ENCODE results near the gene NLRP8.
"Not testable (repeated sequence)": the region's sequence is repeated elsewhere in the genome, so short reads cannot be mapped to it uniquely, and the experiment has no call there.

NLRP8 gene

GRCh38 chr19:55980415-55980814 is 32.8 kb downstream of the NLRP8 start:
- no peak for DNase-seq (ENCODE audit: low read depth)

- DNase-seq (ENCODE audit: low read depth), result no peak
These were observed 37.6 kb downstream of the NLRP8 start for GRCh38 chr19:55985254-55985653.

GRCh38 chr19:55986487-55986886 is 38.9 kb downstream of the NLRP8 start, which contains the start of gene NLRP5:
Gene NLRP5, plus strand, starts transcription at chr19:55986775.
- DNase-seq (ENCODE audit: low read depth), result no peak

GRCh38 chr19:55990831-55991230 is 43.2 kb downstream of the NLRP8 start:
- DNase-seq (ENCODE audit: low read depth), result no peak

GRCh38 chr19:55993492-55993891 is 45.9 kb downstream of the NLRP8 start:
- no peak for DNase-seq (ENCODE audit: low read depth)

GRCh38 chr19:56014765-56015164 is 67.1 kb downstream of the NLRP8 start:
- no peak for DNase-seq (ENCODE audit: low read depth)

GRCh38 chr19:56015756-56016155 is 68.1 kb downstream of the NLRP8 start:
- no peak for DNase-seq (ENCODE audit: low read depth)

- DNase-seq (ENCODE audit: low read depth), result not testable (repeated sequence)
These were observed 71.7 kb downstream of the NLRP8 start for GRCh38 chr19:56019325-56019724.

- not testable (repeated sequence) for DNase-seq (ENCODE audit: low read depth)
These were observed 72.8 kb downstream of the NLRP8 start for GRCh38 chr19:56020355-56020975.

GRCh38 chr19:56026769-56027168 is 79.1 kb downstream of the NLRP8 start:
- no peak for DNase-seq (ENCODE audit: low read depth)
